Body of pancreas (tissue), 4 donors: ENCODE data around the gene MDFIC2. TPM values are rescaled to one million over a fixed set of nuclear protein-coding genes. Genes with fewer than 3 reads are reported as not detected.

Source experiments
- ATAC-seq: fragments of 150-250 bp; one replicate; pipeline ENCODE4 v1.9.1; 2016
- DNase-seq, 4 donors: peaks; one replicate each; pipeline ENCODE4 v3.0.0-alpha.2; 2019
- H3K27ac ChIP-seq, 4 donors: fragments of 200-600 bp; sonication (generic); 1 replicate in 3 of 4; 2 replicates in 1 of 4; pipeline versions ENCODE4 v1.5.1 to v1.6.1; 2016 to 2019; ENCODE audit warnings: mild to moderate bottlenecking in 1 of 4, mixed read lengths in 1 of 4, moderate library complexity in 1 of 4
- H3K27me3 ChIP-seq, 2 donors: fragments of 200-600 bp; sonication (generic); one replicate each; pipeline ENCODE4 v1.6.0; 2016; ENCODE audit warnings: mild to moderate bottlenecking in 1 of 2
- H3K36me3 ChIP-seq, 2 donors: fragments of 200-600 bp; sonication (generic); replicated peaks in 1 of 2; 2 replicates each; pipeline ENCODE4 v1.5.1; 2016; ENCODE audit warnings: low read depth in 2 of 2; ENCODE audit not compliant: insufficient read depth in 1 of 2
- H3K4me1 ChIP-seq: fragments of 200-600 bp; sonication (generic); one replicate; pipeline ENCODE4 v1.6.0; 2016
- H3K4me3 ChIP-seq, 2 donors: fragments of 200-600 bp; sonication (generic); 1 replicate in 1 of 2; 2 replicates in 1 of 2; pipeline ENCODE4 v1.5.1; 2016 to 2019
- H3K9me3 ChIP-seq, 3 donors: fragments of 200-600 bp; sonication (generic); 1 replicate in 2 of 3; 2 replicates in 1 of 3; pipeline ENCODE4 v1.5.1; 2016
- POLR2A ChIP-seq, 3 donors: fragments of 450-650 bp; IDR thresholded peaks; one replicate each; pipeline ENCODE4 v1.6.1; 2016; ENCODE audit warnings: antibody characterized with exemption in 3 of 3, mild to moderate bottlenecking in 2 of 3
- WGBS, 2 donors: methylation state at CpG; one replicate each; pipeline ENCODE4 v1.1.5; 2017; 5-methylcytosine and 5-hydroxymethylcytosine counted together
- intact Hi-C: fragments of 100-400 bp; cut with DNase I; formaldehyde crosslinking; loops from one replicate; pipeline ENCODE4 v1.15.1; 2023
- total RNA-seq, 2 donors: library from RNA; depleted of rRNA; stranded (reverse); fragments of >200 nt; gene quantifications; one replicate each; pipeline ENCODE4 v1.1.0, GENCODE V29; 2016
- TF ChIP-seq, protein P1 (sequence below), 7 experiments: fragments of 450-650 bp in 4 of 7; fragments of 200-600 bp in 3 of 7; sonication (generic) in 3 of 7; IDR thresholded peaks; one replicate each; pipeline ENCODE4 v1.5.1; 2016 to 2019; ENCODE audit warnings: antibody characterized with exemption in 7 of 7

Gene MDFIC2
- total RNA-seq, 2 donors from 2014 or later = not detected

DNA sequence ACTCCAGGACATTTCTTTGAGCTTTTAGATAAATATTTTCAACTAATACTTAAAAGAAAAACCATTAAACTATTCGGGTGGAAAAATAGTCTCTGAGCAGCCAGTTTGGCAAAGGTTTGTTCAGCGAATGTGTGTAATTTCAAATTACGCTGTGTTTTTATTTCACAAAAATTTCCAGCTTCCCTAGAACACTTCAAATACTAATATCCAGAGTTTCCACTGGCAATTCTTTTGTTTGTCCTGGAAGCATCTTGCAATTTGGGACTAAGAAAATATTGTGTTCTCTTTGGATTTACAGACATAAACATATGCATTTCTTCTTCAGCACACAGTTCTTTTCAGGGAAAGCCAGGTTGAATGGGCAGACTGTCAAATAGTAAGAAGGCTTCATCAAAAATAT lies 61.9 kb downstream of the MDFIC2 start:
- intact Hi-C loops = no loop called here
- Histone ChIP-seq H3K27me3 (no peaks in the 10 kb centered on the region), H3K36me3 (no peaks in the 10 kb centered on the region), H3K9me3 (no peaks in the 10 kb centered on the region), H3K27ac (no peak overlapping the region), H3K4me1 (no peaks in the 10 kb centered on the region), H3K4me3 (no peak overlapping the region)
- TF ChIP-seq POLR2A (IDR thresholded peaks at IDR 0.05) = no peak
- TF ChIP-seq, protein P1, sequence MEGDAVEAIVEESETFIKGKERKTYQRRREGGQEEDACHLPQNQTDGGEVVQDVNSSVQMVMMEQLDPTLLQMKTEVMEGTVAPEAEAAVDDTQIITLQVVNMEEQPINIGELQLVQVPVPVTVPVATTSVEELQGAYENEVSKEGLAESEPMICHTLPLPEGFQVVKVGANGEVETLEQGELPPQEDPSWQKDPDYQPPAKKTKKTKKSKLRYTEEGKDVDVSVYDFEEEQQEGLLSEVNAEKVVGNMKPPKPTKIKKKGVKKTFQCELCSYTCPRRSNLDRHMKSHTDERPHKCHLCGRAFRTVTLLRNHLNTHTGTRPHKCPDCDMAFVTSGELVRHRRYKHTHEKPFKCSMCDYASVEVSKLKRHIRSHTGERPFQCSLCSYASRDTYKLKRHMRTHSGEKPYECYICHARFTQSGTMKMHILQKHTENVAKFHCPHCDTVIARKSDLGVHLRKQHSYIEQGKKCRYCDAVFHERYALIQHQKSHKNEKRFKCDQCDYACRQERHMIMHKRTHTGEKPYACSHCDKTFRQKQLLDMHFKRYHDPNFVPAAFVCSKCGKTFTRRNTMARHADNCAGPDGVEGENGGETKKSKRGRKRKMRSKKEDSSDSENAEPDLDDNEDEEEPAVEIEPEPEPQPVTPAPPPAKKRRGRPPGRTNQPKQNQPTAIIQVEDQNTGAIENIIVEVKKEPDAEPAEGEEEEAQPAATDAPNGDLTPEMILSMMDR (IDR thresholded peaks at IDR 0.05) = no peak
- no peak for ATAC-seq
- DNase-seq = no peak
- 78 to 83% methylated on average over 3 of the region's 3 CpGs for WGBS, 2 donors

DNA sequence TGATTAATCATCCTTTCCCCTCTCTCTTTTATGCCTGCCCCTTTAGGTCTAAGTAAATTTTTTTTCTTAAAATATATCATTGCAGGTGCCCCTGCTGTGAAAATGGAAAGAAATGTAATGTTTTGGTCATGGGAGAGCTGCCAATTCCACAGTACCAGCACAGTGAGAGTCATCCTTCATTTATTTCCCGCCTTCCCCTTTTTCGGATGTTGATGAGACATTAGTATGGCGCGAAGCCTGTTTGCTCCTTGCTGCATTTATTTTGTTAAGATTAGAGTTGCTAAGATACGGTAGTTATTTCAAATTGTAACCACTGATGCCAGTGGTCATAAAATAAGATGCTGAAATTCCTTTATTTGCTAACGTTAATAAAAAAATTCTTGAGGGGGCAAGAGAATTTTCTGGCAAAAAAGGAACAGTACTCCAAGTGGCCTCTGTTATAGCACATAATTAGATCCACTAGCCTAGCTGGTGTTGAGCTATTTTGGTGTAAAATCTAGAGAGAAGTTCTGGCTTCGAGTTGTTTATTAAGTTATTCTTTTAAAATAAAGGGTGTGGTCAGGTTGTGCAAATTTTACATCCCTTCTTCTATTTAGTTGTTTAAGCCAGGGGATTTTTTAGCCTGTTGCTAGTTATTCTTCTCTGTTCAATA lies 62.8 kb downstream of the MDFIC2 start:
- H3K27me3 ChIP-seq = no peaks in the 10 kb centered on the region
- no peaks in the 10 kb centered on the region for H3K9me3 ChIP-seq
- no peaks in the 10 kb centered on the region for H3K36me3 ChIP-seq
- H3K4me1 ChIP-seq = no peaks in the 10 kb centered on the region
- DNase-seq (no peak), ATAC-seq (no peak)
- no peak overlapping the region for H3K27ac ChIP-seq
- TF ChIP-seq POLR2A (IDR thresholded peaks at IDR 0.05) = no peak
- TF ChIP-seq, protein P1 (IDR thresholded peaks at IDR 0.05) = no peak
- WGBS, 2 donors = 64 to 73% methylated on average over 7 of the region's 7 CpGs
- no peak overlapping the region for H3K4me3 ChIP-seq
- intact Hi-C loops = no loop called here

DNA sequence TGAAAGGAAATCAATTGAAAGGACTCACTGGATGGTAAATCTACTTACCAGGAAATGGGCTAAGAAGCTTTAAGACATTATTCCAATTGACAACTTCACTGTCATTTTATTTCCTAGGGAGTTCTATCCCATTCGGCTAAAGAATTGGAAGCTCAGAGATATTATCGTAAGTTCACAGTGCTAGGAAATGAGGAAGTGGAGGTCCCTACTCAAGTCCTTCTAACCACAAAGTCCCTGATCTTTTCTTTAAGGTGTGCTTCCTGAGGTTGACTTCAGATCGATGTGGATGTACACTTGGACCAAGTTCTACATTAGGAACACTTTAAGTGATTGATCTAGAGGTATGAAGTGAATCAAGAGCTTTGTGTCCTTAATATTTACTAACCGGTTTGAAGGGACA lies 63.6 kb downstream of the MDFIC2 start:
- ATAC-seq = no peak
- H3K4me3 ChIP-seq = no peak overlapping the region
- no peaks in the 10 kb centered on the region for H3K4me1 ChIP-seq
- DNase-seq = no peak
- no peaks in the 10 kb centered on the region for H3K27me3 ChIP-seq
- H3K36me3 ChIP-seq = no peaks in the 10 kb centered on the region
- intact Hi-C loops = no loop called here
- no peak overlapping the region for H3K27ac ChIP-seq
- 83 to 84% methylated on average over 4 of the region's 4 CpGs for WGBS, 2 donors
- TF ChIP-seq, protein P1 (IDR thresholded peaks at IDR 0.05) = no peak
- no peak for TF ChIP-seq POLR2A (IDR thresholded peaks at IDR 0.05)
- no peaks in the 10 kb centered on the region for H3K9me3 ChIP-seq

DNA sequence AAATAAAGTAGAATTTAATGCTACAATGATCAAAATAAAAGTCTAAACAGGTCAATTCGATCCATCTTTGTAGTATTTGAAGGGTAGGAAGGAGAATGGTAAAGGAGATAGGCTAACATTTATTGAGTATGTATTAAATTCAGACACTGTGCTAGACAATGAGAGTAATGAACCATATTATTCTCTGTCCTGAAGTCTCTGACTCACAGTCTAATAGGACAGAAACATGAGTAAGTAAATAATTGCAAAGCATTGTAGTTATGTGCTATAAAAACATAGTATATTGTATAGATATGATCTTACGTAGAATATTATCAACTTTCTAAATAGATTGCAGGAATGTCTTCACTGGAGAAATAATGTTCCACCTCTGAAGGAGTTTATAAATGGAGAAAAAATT lies 64.5 kb downstream of the MDFIC2 start:
- H3K27me3 ChIP-seq = no peaks in the 10 kb centered on the region
- ATAC-seq (no peak), DNase-seq (no peak)
- no peaks in the 10 kb centered on the region for H3K4me1 ChIP-seq
- H3K27ac ChIP-seq = no peak overlapping the region
- H3K9me3 ChIP-seq = no peaks in the 10 kb centered on the region
- WGBS, 2 donors = 59 to 61% methylated on average over 2 of the region's 2 CpGs
- TF ChIP-seq, protein P1 (IDR thresholded peaks at IDR 0.05) = no peak
- TF ChIP-seq POLR2A (IDR thresholded peaks at IDR 0.05) = no peak
- intact Hi-C loops = no loop called here
- H3K4me3 ChIP-seq = no peak overlapping the region
- H3K36me3 ChIP-seq = no peaks in the 10 kb centered on the region
